HT1080 (cell line): Measurements from ENCODE around the gene PEX11B. TPM values are rescaled to one million over a fixed set of nuclear protein-coding genes. Genes with fewer than 3 reads are reported as not detected.
"Not testable (repeated sequence)": the region's sequence is repeated elsewhere in the genome, so short reads cannot be mapped to it uniquely, and the experiment has no call there.

Source experiments
- DNase-seq: peaks from one replicate; pipeline ENCODE4 v3.0.0-alpha.2; 2015; ENCODE audit warnings: low read depth
- total RNA-seq: library from RNA; depleted of rRNA; stranded (reverse); fragments of >200 nt; shearing (Covaris generic); gene quantifications from 2 replicates; pipeline ENCODE4 v1.2.3, GENCODE V29; 2014

Gene PEX11B
- total RNA-seq, 1 experiment from 2014 or later: 21.8 TPM

DNA sequence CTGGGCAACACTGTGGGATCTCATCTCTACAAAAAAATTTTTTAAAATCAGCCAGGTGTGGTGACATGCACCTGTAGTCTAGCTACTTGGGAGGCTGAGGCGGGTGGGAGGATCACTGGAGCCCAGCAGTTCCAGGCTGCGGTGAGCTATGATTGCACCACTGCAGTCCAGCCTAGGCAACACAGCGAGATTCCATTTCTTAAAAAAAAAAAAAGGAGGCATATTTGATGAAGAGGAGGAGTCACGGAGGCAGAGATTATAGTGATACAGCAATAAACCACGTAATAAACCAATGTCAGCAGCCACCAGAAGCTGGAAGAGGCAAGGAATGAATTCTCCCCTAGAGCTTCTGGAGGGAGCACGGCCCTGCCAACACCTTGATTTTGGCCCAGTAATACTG lies 35.3 kb upstream of the PEX11B start:
- no peak for DNase-seq

- DNase-seq: no peak
Measured at GRCh38 chr1:145952903-145953302, 34.4 kb upstream of the PEX11B start.

GRCh38 chr1:145951526-145951925 lies 33.0 kb upstream of the PEX11B start:
- DNase-seq: no peak

GRCh38 chr1:145949219-145949618 lies 30.7 kb upstream of the PEX11B start:
- DNase-seq: no peak

- DNase-seq: no peak
Measured at GRCh38 chr1:145947551-145947950, 29.0 kb upstream of the PEX11B start.

- no peak for DNase-seq
Measured at GRCh38 chr1:145946477-145946986, 28.0 kb upstream of the PEX11B start.

- DNase-seq: no peak
Measured at GRCh38 chr1:145944532-145944931, 26.0 kb upstream of the PEX11B start.

GRCh38 chr1:145942871-145943270 lies 24.4 kb upstream of the PEX11B start:
- DNase-seq: no peak

DNA sequence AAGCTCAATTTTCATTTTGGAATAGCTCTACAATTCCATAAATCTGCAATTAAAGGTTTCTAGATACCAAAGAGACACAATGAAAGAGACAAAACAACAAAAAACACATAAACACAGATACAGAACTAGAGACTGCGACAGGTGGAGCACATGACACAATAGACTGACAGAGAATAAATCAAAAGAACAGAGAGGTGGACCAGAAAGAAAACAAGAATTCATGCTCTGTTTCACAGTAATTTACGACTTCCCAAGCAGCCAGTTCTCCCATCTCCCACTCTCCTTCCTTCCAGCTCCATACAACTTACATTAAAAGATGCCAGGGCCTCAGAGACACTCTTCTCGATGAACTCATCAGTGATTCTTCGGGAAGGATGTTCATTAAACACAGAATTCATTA lies 23.9 kb upstream of the PEX11B start:
- no peak for DNase-seq

GRCh38 chr1:145937436-145937835 lies 18.9 kb upstream of the PEX11B start:
- DNase-seq: no peak

DNA sequence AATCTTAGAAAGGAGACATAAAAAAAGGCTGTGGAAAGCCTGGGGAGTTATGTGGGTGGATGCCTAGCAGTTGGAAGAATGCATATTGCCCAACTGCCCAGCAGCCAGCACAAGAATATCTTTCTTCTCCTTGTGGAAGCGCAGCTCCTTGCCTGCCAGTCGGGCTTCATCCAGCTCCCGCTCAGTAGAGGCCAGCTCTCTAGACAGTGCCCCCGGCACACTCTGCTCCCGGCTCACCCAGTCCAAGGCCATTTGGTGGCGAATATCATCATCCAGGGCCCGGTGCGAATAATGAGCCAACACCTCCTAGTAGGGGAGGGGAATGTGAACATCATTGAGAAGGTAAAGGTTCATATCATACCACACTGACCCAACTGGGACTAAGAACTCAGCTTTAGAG lies 17.7 kb upstream of the PEX11B start:
- no peak for DNase-seq

DNA sequence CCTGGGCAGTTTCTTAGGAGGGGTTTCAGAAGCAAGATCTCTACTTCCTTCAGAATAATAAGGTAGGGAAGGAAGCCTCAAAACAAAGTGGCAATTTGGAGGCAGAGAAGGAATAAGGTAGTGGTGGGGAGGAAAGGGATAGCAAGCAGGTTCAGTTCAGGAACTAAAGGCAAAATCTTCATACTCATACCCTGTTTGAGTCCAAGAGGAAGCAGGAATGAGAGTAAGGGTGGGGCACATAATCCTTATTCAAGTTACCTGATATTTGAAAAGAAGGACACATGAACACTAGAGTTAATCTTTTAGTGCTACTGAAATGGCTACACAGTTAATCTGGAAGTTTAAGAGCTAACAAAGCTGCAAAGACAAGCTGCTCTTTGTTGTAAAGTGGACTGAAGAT lies 17.2 kb upstream of the PEX11B start:
- no peak for DNase-seq

GRCh38 chr1:145932522-145933009 lies 14.0 kb upstream of the PEX11B start:
- DNase-seq: not testable (repeated sequence)

GRCh38 chr1:145927916-145928643 lies 9.6 kb upstream of the PEX11B start:
- no peak for DNase-seq

GRCh38 chr1:145927063-145927886 lies 8.8 kb upstream of the PEX11B start, which contains the start of gene RBM8A:
Gene RBM8A (minus strand): TSS chr1:145927484. CDS start chr1:145927426, 58 bp downstream.
- peak; percentile 97 for DNase-seq

GRCh38 chr1:145926686-145927062 lies 8.2 kb upstream of the PEX11B start:
- peak; percentile 17 for DNase-seq

GRCh38 chr1:145922266-145922665 lies 3.7 kb upstream of the PEX11B start:
- DNase-seq: no peak

DNA sequence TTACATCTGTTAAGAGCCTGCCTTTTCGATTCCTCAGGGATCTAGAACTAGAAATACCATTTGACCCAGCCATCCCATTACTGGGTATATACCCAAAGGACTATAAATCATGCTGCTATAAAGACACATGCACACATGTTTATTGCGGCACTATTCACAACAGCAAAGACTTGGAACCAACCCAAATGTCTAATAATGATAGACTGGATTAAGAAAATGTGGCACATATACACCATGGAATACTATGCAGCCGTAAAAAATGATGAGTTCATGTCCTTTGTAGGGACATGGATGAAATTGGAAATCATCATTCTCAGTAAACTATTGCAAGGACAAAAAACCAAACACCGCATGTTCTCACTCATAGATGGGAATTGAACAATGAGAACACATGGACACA lies 1.8 kb upstream of the PEX11B start:
- not testable (repeated sequence) for DNase-seq

GRCh38 chr1:145918992-145919939 lies 749 bp upstream of the PEX11B start:
- DNase-seq: peak; percentile 62

- no peak for DNase-seq
Measured at GRCh38 chr1:145917595-145917994, 922 bp downstream of the PEX11B start.

DNA sequence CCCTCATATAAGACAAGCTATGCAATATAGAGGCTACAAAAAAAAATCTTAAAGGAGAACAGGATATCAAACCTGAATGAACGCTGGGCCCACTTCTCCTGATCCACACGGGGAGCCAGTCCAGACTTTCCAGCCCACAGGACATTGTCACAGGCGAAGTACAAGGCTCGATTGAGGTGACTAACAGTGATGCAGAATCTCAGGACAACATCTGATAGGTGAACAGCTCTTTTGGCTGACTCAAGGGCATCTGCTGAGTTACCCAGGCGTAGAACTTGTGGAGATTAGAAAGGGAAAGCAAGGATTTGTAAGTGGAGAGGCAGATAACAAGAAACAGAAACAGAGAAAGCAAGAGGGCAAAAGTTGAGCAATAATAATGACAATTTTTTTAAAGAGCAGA lies 1.8 kb downstream of the PEX11B start:
- peak; percentile 21 for DNase-seq
